Panc1 (cell line): Measurements from ENCODE around the gene CEP68. TPM values are rescaled to one million over a fixed set of nuclear protein-coding genes. Genes with fewer than 3 reads are reported as not detected.

Experiments
- ATAC-seq: fragments of 200-7000 bp; cut with Tn5 transposase; 2 replicates; pipeline ENCODE4 v1.9.1; 2020; ENCODE audit warnings: mild to moderate bottlenecking, moderate library complexity
- BruUV-seq: library from RNA; stranded (reverse); fragments of 400-500 nt; replicated peaks from 2 replicates; lab custom pipeline; 2021; lab: Mats Ljungman, UMichigan
- CTCF ChIA-PET: fragments of 300-600 bp; sonication (Branson Sonifier 250); formaldehyde crosslinking; loops from one replicate; lab custom pipeline; 2022; ENCODE audit warnings: antibody characterized with exemption; lab: Charles Lee
- POLR2A ChIA-PET: fragments of 300-600 bp; sonication (Branson Sonifier 250); formaldehyde crosslinking; loops from one replicate; lab custom pipeline; 2022; ENCODE audit warnings: antibody characterized with exemption; lab: Charles Lee
- DNase-seq: peaks from one replicate; pipeline ENCODE4 v3.0.0-alpha.2; 2010; ENCODE audit warnings: low read depth, low spot score
- H3K27ac ChIP-seq: 2 replicates; pipeline ENCODE4 v1.5.1; 2011; ENCODE audit warnings: mild to moderate bottlenecking, low read length, inconsistent platforms
- H3K27me3 ChIP-seq: fragments of 200-500 bp; sonication (Bioruptor generic); 2 replicates; pipeline ENCODE4 v1.6.0; 2014; ENCODE audit warnings: low read length, inconsistent platforms; ENCODE audit not compliant: control insufficient read depth, insufficient read depth
- H3K36me3 ChIP-seq: fragments of 200-500 bp; sonication (Bioruptor generic); 2 replicates; pipeline ENCODE4 v1.5.1; 2014; ENCODE audit warnings: inconsistent platforms, mild to moderate bottlenecking, low read length, moderate library complexity; ENCODE audit not compliant: control insufficient read depth, insufficient read depth
- H3K4me1 ChIP-seq: 2 replicates; pipeline ENCODE4 v1.5.1; 2011; ENCODE audit warnings: inconsistent platforms, mild to moderate bottlenecking, low read length, moderate library complexity; ENCODE audit not compliant: control insufficient read depth, insufficient read depth
- H3K4me3 ChIP-seq, 2 experiments: 2 replicates each; pipeline ENCODE4 v1.5.1; 2011 to 2012; ENCODE audit warnings: low read depth in 2 of 2, low read length in 2 of 2, mild to moderate bottlenecking in 2 of 2, inconsistent platforms in 1 of 2, moderate library complexity in 1 of 2
- H3K9me3 ChIP-seq: fragments of 200-500 bp; sonication (Bioruptor generic); 2 replicates; pipeline ENCODE4 v1.5.1; 2014; ENCODE audit warnings: low read depth, mild to moderate bottlenecking, inconsistent platforms, low read length, moderate library complexity; ENCODE audit not compliant: control insufficient read depth, insufficient read depth
- POLR2AphosphoS5 ChIP-seq: IDR thresholded peaks from 2 replicates; pipeline ENCODE4 v1.6.1; 2012; ENCODE audit warnings: mild to moderate bottlenecking, low read depth, low read length, moderate library complexity
- SIN3A ChIP-seq: IDR thresholded peaks from 2 replicates; pipeline ENCODE4 v1.6.1; 2012; ENCODE audit warnings: low read depth, mild to moderate bottlenecking, low read length, moderate library complexity, borderline replicate concordance; ENCODE audit not compliant: insufficient read depth
- in situ Hi-C: cut with HindIII; loops from 2 replicates; pipeline ENCODE4 v1.10.0; 2016; ENCODE audit warnings: low sequenced_read_pairs, low pct_unique_long_range_greater_than_20kb
- intact Hi-C: fragments of 100-400 bp; cut with micrococcal nuclease; formaldehyde crosslinking; loops from one replicate; pipeline ENCODE4 v1.10.0; 2022; ENCODE audit not compliant: unreplicated experiment
- total RNA-seq: library from RNA; stranded (reverse); gene quantifications from one replicate; pipeline ENCODE4 v1.2.1, GENCODE V29; 2021; ENCODE audit not compliant: unreplicated experiment
- TF ChIP-seq, protein P1 (sequence below): fragments of 450-650 bp; IDR thresholded peaks from 2 replicates; pipeline ENCODE4 v1.5.1; 2017; ENCODE audit warnings: mild to moderate bottlenecking
- TF ChIP-seq, protein P2 (sequence below), 2 experiments: IDR thresholded peaks; 2 replicates each; pipeline ENCODE4 v1.6.1; 2011 to 2012; ENCODE audit warnings: low read depth in 2 of 2, control low read depth in 1 of 2, low read length in 1 of 2, mild to moderate bottlenecking in 1 of 2, moderate library complexity in 1 of 2; ENCODE audit not compliant: insufficient read depth in 1 of 2

CEP68 gene
- total RNA-seq, 1 experiment from 2014 or later: 13.3 TPM

DNA sequence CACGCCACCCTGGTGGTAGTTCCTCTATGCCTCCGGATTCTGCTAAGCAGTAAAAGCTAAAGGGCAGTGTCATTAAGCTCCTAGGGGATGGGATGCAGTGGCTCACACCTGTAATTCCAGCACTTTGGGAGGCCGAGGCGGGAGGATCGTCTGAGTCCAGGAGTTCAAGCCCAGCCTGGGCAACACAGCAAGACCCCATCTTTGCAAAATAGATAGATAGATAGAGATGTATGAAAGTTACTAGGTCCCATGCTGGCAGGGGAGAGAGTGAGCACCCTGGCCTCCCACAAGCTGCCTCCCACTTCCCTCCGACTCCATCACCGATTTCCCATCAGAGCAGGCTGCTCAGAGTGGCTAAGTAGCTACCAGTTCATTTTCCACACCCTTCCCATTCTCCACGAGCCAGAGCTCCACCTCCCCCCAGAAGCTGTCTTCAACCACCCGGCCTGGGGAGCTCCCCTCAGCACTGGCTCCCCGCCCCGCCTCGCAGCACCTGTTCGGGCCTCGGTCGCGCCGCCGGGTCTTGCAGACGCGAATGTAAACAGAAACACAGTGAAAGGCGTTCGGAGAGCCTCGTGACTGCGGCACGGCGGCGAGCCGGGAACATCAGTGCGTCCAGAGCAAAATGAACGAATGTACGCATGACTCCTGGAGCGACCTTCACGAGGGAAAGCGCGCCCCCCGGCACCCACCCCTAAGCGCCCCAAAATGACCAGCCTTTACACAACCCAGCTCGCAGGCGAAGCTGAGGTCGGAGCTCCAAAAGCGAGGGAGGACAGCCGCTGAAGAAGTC, 598 bp upstream of the CEP68 start:
- Histone ChIP-seq H3K9me3 (no peaks in the 10 kb centered on the region), H3K4me1 (peaks cover 13% of the 10 kb centered on the region), H3K27me3 (no peaks in the 10 kb centered on the region), H3K4me3 (peak overlapping the region; percentile 79), H3K36me3 (no peaks in the 10 kb centered on the region; the same call in 1 of the 2 replicates), H3K27ac (peak overlapping the region; percentile 65)
- no TSS peak for BruUV-seq
- ChIA-PET POLR2A (interaction anchor here (0.7 to 1.4 kb wide), 3 partner anchors 9 to 172 kb away, joined by 3 to 12 read pairs (median 4); partner anchors contain the start of gene ACTR2), CTCF (interaction anchor here (0.9 to 1.4 kb wide), 2 partner anchors 113 to 138 kb away, joined by 4 read pairs; no protein-coding TSS in a partner anchor)
- peak; percentile 50 for ATAC-seq
- no peak for DNase-seq
- in situ Hi-C loops (no loop called here), intact Hi-C loops (no loop called here)
- TF ChIP-seq, protein P1, sequence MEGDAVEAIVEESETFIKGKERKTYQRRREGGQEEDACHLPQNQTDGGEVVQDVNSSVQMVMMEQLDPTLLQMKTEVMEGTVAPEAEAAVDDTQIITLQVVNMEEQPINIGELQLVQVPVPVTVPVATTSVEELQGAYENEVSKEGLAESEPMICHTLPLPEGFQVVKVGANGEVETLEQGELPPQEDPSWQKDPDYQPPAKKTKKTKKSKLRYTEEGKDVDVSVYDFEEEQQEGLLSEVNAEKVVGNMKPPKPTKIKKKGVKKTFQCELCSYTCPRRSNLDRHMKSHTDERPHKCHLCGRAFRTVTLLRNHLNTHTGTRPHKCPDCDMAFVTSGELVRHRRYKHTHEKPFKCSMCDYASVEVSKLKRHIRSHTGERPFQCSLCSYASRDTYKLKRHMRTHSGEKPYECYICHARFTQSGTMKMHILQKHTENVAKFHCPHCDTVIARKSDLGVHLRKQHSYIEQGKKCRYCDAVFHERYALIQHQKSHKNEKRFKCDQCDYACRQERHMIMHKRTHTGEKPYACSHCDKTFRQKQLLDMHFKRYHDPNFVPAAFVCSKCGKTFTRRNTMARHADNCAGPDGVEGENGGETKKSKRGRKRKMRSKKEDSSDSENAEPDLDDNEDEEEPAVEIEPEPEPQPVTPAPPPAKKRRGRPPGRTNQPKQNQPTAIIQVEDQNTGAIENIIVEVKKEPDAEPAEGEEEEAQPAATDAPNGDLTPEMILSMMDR: no peak
- peak; percentile 53; the same call in 1 of the 2 replicates for TF ChIP-seq SIN3A
- TF ChIP-seq, protein P2, sequence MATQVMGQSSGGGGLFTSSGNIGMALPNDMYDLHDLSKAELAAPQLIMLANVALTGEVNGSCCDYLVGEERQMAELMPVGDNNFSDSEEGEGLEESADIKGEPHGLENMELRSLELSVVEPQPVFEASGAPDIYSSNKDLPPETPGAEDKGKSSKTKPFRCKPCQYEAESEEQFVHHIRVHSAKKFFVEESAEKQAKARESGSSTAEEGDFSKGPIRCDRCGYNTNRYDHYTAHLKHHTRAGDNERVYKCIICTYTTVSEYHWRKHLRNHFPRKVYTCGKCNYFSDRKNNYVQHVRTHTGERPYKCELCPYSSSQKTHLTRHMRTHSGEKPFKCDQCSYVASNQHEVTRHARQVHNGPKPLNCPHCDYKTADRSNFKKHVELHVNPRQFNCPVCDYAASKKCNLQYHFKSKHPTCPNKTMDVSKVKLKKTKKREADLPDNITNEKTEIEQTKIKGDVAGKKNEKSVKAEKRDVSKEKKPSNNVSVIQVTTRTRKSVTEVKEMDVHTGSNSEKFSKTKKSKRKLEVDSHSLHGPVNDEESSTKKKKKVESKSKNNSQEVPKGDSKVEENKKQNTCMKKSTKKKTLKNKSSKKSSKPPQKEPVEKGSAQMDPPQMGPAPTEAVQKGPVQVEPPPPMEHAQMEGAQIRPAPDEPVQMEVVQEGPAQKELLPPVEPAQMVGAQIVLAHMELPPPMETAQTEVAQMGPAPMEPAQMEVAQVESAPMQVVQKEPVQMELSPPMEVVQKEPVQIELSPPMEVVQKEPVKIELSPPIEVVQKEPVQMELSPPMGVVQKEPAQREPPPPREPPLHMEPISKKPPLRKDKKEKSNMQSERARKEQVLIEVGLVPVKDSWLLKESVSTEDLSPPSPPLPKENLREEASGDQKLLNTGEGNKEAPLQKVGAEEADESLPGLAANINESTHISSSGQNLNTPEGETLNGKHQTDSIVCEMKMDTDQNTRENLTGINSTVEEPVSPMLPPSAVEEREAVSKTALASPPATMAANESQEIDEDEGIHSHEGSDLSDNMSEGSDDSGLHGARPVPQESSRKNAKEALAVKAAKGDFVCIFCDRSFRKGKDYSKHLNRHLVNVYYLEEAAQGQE (IDR thresholded peaks at IDR 0.05; ENCODE audit: insufficient read depth in 1 of 2, low read depth in 2 of 2, low read length in 1 of 2): no peak

DNA sequence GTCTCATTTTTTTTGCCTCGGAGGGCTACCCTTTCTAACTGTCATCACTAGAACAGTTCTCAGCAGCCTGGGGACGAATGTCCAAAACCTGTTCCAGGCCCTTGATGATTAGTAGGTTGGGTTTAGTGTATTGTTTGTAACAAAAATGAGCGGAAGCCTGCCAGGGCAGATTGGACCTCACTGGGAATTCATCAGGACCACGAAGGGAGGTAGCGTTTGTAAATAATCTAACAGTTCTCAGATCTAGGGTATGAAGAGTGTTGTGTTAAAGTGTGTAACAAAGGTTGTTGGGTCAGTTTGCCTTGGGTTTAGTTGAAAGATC, 799 bp downstream of the CEP68 start:
- TF ChIP-seq SIN3A (no peak), POLR2AphosphoS5 (no peak)
- TF ChIP-seq, protein P1: no peak
- intact Hi-C loops (no loop called here), in situ Hi-C loops (no loop called here)
- peak overlapping the region; percentile 79 for H3K4me3 ChIP-seq
- no peaks in the 10 kb centered on the region for H3K9me3 ChIP-seq
- no TSS peak for BruUV-seq
- ChIA-PET CTCF (no interaction called here), POLR2A (no interaction called here)
- DNase-seq (no peak), ATAC-seq (no peak)
- no peaks in the 10 kb centered on the region; the same call in 1 of the 2 replicates for H3K36me3 ChIP-seq
- H3K27ac ChIP-seq: peak overlapping the region; percentile 78
- no peaks in the 10 kb centered on the region for H3K27me3 ChIP-seq
- peaks cover 13% of the 10 kb centered on the region for H3K4me1 ChIP-seq
